Lower leg skin (tissue), 4 donors: ENCODE results near the gene TMEM140. TPM values are rescaled to one million over a fixed set of nuclear protein-coding genes. Genes with fewer than 3 reads are reported as not detected.

Source experiments
- DNase-seq, 2 donors: peaks; one replicate each; pipeline ENCODE4 v3.0.0-alpha.2; 2019; ENCODE audit warnings: low spot score in 2 of 2
- H3K4me3 ChIP-seq: fragments of 200-600 bp; sonication (generic); 2 replicates; pipeline ENCODE4 v1.5.1; 2017; ENCODE audit warnings: mild to moderate bottlenecking, low read depth; ENCODE audit not compliant: poor library complexity, severe bottlenecking
- CTCF ChIP-seq, 3 donors: fragments of 450-650 bp; IDR thresholded peaks; one replicate each; pipeline ENCODE4 v1.5.1; 2016; ENCODE audit warnings: antibody characterized with exemption in 3 of 3, mild to moderate bottlenecking in 3 of 3, moderate library complexity in 2 of 3
- POLR2A ChIP-seq, 2 donors: fragments of 450-650 bp; IDR thresholded peaks; one replicate each; pipeline ENCODE4 v1.6.1; 2016 to 2017; ENCODE audit warnings: antibody characterized with exemption in 2 of 2, mild to moderate bottlenecking in 1 of 2, moderate library complexity in 1 of 2
- WGBS, 2 donors: methylation state at CpG; one replicate each; pipeline ENCODE4 v1.1.5; 2018; 5-methylcytosine and 5-hydroxymethylcytosine counted together
- intact Hi-C: fragments of 100-400 bp; cut with DNase I; formaldehyde crosslinking; loops from one replicate; pipeline ENCODE4 v1.15.0; 2023; ENCODE audit warnings: low total_unique reads
- total RNA-seq, 4 donors: library from RNA; depleted of rRNA; stranded (reverse); fragments of >200 nt; gene quantifications; one replicate each; pipeline ENCODE4 v1.1.0, GENCODE V29; 2016

Gene TMEM140
- total RNA-seq, 4 donors from 2014 or later, result 4.3 to 8.6 (median 7.9) TPM

GRCh38 chr7:135201350-135201749, 53.5 kb downstream of the TMEM140 start:
- TF ChIP-seq POLR2A (IDR thresholded peaks at IDR 0.05) (no peak), CTCF (IDR thresholded peaks at IDR 0.05) (no peak)
- H3K4me3 ChIP-seq, result no peak overlapping the region
- intact Hi-C loops, result no loop called here
- 62 to 63% methylated on average over 2 of the region's 2 CpGs for WGBS, 2 donors
- no peak for DNase-seq

- TF ChIP-seq CTCF (IDR thresholded peaks at IDR 0.05) (no peak), POLR2A (IDR thresholded peaks at IDR 0.05) (no peak)
- 84 to 86% methylated on average over 6 of the region's 6 CpGs for WGBS, 2 donors
- intact Hi-C loops, result no loop called here
- no peak for DNase-seq
- H3K4me3 ChIP-seq, result no peak overlapping the region
Measured at GRCh38 chr7:135204341-135204749, 56.5 kb downstream of the TMEM140 start.

- 76 to 83% methylated on average over 5 of the region's 5 CpGs for WGBS, 2 donors
- intact Hi-C loops, result no loop called here
- DNase-seq, result no peak
- no peak overlapping the region for H3K4me3 ChIP-seq
- no peak for TF ChIP-seq CTCF (IDR thresholded peaks at IDR 0.05)
- no peak for TF ChIP-seq POLR2A (IDR thresholded peaks at IDR 0.05)
Measured at GRCh38 chr7:135204876-135205275, 57.0 kb downstream of the TMEM140 start.

- DNase-seq, result no peak
- 92 to 93% methylated on average over 8 of the region's 8 CpGs for WGBS, 2 donors
- intact Hi-C loops, result no loop called here
- no peak overlapping the region for H3K4me3 ChIP-seq
- no peak for TF ChIP-seq CTCF (IDR thresholded peaks at IDR 0.05)
- TF ChIP-seq POLR2A (IDR thresholded peaks at IDR 0.05), result no peak
Measured at GRCh38 chr7:135205850-135206249, 58.0 kb downstream of the TMEM140 start.

GRCh38 chr7:135206941-135207391, 59.1 kb downstream of the TMEM140 start:
- intact Hi-C loops, result no loop called here
- H3K4me3 ChIP-seq, result no peak overlapping the region
- WGBS, 2 donors, result 90% methylated on average over 7 of the region's 7 CpGs
- no peak for DNase-seq
- TF ChIP-seq CTCF (IDR thresholded peaks at IDR 0.05) (no peak), POLR2A (IDR thresholded peaks at IDR 0.05) (no peak)

GRCh38 chr7:135207406-135208101, 59.7 kb downstream of the TMEM140 start:
- H3K4me3 ChIP-seq, result no peak overlapping the region
- TF ChIP-seq POLR2A (IDR thresholded peaks at IDR 0.05), result no peak
- TF ChIP-seq CTCF (IDR thresholded peaks at IDR 0.05), result no peak
- WGBS, 2 donors, result 78 to 84% methylated on average over 8 of the region's 8 CpGs
- no peak for DNase-seq
- intact Hi-C loops, result no loop called here
